Dedifferentiated amniotic fluid mesenchymal stem cell (primary cell): Measurements from ENCODE around the gene KRTAP10-2.
"Not testable (repeated sequence)": the region's sequence is repeated elsewhere in the genome, so short reads cannot be mapped to it uniquely, and the experiment has no call there.

Source experiments
- DNase-seq: peaks from one replicate; pipeline ENCODE4 v3.0.0-alpha.2; 2016; ENCODE audit errors: extremely low spot score

KRTAP10-2 gene

GRCh38 chr21:44514218-44514520 lies 37.1 kb downstream of the KRTAP10-2 start:
- DNase-seq = no peak

- DNase-seq = no peak
These were observed 37.7 kb downstream of the KRTAP10-2 start for GRCh38 chr21:44513389-44514217.

GRCh38 chr21:44512496-44513388 lies 38.6 kb downstream of the KRTAP10-2 start:
- DNase-seq = no peak

DNA sequence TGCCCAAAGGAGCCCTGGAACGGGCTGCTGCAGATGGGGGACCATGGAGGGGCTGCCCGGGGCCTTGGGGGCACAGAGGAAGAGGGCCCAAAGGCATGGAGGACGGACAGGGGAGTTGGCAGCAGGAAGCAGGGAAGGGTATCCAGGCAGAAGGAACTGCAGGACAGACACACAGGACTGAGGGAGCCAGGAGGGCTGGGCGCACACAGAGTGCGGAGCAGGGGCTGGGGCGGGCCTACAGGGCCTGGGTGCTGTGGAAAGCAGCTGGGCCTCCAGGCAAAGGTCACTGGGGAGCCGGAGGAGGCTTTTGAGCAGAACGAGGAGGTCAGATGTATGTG lies 39.4 kb downstream of the KRTAP10-2 start:
- DNase-seq = no peak

DNA sequence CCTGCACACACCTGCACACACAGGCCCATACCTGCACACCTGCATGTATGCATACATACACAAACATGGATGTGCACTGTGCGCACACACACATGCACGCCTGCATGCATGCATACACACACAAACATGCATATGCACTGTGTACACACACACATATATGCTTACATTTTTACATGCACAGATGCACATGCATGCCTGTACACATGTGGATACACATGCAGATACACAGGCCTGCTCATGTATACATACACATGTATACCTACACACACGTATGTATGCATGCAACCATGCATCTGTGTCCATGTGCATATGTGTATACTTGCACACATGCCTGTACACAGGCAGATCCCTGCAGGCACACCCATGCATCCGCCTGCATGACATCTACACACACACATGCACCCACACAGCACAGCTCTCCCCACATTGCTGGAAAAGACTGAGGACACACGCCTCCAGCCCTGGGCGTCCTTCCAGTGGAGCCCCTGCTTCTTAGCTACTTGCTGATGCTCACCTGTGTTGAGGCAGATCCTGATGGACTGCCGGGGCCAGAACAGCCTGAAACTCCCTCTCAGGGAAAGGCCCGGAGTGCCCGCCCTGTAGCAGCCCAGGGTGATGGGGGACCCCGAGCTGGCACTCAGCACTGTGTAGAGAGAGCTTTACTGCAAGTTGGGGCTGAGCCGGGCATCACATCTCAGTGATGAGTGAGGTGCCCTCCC lies 39.9 kb downstream of the KRTAP10-2 start:
- DNase-seq = no peak

- no peak for DNase-seq
These were observed 40.6 kb downstream of the KRTAP10-2 start for GRCh38 chr21:44510508-44511218.

GRCh38 chr21:44510109-44510507 lies 41.2 kb downstream of the KRTAP10-2 start:
- DNase-seq = no peak

DNA sequence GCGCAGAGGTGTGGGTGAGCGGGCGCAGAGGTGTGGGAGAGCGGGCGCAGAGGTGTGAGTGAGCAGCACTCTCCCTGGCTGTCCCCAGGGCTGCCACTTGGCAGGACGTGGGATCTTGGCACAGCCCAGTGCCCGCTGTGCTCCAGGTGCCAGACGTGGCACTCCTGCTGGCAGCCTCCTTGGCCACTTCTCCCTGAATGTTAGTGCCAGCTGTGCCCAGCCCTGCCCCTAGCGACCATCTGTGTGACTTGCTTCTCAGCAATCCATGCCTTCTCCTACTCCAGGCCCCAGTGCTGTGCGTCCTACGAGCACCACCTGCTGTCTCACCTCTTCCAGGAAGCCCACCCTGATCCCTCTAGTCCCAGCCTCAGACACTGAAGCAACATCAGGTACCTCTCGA lies 41.8 kb downstream of the KRTAP10-2 start:
- no peak for DNase-seq

DNA sequence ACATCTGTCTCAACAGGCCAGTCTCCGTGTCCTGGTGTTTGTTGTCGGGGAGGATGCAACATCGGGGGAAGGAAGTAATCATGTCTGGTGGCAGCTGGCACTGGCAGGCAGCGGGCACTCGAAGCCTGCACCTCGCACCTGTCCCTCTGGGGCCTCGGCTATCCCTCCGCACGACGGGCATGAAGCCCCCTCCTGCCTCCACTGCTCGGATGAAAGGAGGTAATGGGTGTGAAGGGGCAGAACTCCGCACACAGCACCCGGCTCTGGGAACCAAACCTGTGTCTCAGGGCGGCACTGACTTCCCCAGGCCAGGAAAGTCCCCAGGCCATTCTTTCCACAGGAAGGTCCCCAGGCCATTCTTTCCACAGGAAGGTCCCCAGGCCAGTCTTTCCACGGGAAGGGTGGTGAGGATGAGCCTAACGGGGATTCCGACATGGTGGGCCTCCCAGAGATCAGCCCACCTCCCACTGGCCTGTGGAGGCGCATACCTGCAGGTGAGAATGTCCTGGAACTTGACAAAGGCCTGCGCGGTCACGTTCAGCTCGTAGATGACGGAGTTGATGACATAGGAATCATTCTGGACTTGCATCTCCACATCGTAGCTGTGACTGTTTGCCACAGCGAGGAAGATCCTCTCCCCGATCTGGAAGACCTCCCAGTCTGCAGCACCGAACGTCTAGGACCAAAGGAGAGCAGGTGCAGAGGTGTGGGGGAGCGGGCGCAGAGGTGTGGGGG lies 42.4 kb downstream of the KRTAP10-2 start:
- DNase-seq = no peak

GRCh38 chr21:44508426-44508710 lies 42.9 kb downstream of the KRTAP10-2 start:
- DNase-seq = no peak

DNA sequence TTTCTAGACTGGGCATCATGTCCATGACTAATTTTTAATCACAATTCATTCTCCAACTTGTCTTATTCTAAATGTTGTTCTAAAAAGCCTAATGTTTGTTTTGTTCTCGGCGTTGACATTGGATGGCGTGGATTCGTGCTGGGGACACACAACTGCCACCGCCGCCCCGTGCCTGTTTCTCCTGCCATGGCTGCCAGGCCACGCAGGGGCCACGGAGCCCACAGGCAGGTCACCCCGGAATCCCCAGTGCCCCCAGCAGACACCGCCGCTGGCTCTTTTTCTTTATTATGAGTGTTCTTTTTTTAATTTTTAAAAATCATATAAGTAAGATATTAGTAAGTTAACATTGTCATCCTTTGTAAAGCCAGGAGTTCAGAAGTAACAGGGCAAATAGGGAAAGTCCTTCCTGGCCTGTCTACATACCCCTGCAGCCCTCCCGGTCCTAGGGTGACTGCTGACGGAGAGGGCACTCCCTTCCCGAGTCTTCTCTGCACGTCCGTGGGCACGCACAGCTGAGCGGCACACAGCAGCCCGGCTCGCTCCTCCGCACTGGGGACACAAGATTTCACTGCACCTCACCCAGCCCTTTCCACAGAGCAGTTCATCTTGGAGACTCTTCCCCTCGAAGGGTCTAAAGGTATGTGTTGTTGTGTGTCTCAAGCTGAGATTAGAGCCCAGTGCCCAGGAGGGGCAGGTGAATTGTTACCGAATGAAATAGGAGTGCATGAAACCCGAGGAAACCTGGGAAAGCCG lies 43.5 kb downstream of the KRTAP10-2 start:
- no peak for DNase-seq

DNA sequence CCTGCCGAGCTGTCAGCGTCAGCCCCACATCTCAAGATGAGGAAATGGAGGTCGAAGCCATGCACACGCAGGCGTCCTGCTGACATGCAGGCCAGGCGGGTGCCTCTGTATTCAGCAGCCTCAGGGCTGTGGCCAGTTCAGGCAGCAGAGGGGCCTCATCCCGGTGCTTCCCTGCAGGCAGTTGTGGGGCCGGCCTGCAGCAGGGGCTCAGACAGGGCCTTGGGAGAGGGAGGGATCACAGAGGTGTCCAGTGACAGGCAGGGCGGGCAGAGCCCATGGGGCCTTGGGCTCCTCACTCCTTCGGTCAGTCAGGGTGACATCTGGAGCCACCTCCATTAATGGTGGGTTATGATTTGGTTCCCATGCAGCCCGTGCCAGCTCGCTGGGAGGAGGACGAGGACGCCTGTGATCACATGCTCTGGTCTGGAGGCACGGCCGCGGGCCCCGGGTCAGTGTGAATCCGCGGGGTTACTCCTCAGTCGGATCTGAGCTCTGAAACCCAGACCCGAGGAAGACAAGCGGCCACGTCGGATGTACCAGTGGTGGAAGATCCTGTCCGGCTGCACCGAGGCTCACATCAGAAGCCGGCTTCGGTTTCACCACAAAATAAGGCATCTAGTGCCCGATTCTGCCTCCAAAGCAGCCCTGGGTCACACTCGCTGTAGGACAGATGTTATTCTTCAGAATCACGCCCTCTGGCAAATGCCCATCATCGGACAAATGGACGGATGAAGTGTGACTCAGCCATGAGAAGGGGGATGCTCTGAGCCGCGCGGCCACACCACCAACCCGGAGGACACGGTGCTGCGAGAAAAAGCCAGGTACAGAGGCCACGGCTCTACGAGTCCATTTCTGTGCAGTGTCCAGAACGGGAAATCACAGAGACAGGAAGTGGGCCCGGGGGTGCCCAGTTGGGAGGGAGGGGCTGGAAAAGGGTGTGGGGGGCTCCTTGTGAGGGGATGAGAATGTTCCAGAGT lies 44.7 kb downstream of the KRTAP10-2 start:
- no peak for DNase-seq

DNA sequence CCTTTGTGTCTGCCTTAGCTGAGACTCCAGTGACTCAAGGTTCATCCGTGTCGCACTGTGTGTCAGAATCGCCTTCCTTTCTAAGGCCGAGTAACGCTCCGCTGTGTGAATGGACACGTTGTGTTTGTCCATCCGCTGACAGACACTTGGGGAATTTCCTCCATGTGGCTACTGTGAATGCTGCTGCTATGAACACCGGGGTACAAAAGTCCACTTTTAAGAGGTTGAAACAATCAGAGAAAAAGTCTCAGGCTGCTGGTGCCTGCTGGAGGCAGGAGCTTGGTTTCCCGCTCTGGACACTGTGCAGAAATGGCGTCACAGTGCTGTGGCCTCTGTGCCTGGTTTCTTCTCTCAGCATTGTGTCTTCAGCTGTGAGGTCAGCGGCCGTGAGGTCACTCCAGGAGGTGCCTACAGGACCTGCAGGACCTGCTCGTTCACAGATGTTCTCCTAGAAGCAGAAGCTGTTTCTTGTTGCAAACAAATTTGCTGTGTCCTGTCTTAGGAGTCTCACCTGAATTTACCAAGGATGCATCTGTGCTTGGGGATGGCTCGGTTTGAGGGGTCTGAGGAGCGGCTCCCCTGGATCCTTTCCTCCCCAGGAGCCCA lies 45.5 kb downstream of the KRTAP10-2 start:
- DNase-seq = no peak

DNA sequence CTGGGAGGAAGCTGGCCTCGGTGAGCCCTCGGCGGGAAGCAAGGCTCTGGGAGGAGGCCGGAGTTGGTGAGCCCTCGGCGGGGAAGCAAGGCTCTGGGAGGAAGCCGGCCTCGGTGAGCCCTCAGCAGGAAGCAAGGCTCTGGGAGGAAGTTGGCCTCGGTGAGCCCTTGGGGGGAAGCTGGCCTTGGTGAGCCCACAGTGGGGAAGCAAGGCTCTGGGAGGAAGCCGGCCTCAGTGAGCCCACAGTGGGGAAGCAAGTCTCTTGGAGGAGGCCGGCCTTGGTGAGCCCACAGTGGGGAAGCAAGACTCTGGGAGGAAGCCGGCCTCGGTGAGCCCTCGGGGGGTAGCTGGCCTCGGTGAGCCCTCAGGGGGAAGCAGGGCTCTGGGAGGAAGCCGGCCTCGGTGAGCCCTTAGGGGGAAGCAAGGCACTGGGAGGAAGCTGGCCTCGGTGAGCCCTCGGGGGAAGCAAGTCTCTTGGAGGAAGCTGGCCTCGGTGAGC lies 47.4 kb downstream of the KRTAP10-2 start:
- DNase-seq = no peak

DNA sequence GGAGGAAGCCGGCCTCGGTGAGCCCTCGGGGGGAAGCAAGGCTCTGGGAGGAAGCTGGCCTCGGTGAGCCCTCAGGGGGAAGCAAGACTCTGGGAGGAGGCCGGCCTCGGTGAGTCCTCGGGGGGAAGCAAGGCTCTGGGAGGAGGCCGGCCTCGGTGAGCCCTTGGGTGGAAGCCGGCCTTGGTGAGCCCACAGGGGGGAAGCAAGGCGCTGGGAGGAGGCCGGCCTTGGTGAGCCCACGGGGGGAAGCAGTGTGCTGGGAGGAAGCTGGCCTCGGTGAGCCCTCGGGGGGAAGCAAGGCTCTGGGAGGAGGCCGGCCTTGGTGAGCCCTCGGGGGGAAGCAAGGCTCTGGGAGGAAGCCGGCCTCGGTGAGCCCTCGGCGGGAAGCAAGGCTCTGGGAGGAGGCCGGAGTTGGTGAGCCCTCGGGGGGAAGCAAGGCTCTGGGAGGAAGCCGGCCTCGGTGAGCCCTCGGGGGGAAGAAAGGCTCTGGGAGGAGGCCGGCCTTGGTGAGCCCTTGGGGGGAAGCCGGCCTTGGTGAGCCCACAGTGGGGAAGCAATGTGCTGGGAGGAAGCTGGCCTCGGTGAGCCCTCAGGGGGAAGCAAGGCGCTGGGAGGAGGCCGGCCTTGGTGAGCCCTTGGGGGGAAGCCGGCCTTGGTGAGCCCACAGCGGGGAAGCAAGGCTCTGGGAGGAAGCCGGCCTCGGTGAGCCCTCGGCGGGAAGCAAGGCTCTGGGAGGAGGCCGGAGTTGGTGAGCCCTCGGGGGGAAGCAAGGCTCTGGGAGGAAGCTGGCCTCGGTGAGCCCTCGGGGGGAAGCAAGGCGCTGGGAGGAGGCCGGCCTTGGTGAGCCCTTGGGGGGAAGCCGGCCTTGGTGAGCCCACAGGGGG lies 48.1 kb downstream of the KRTAP10-2 start:
- not testable (repeated sequence) for DNase-seq

GRCh38 chr21:44502171-44502958 lies 48.9 kb downstream of the KRTAP10-2 start:
- DNase-seq = no peak
